Kidney (tissue), 14 donors: ENCODE results near the gene EPS8. TPM values are rescaled to one million over a fixed set of nuclear protein-coding genes. Genes with fewer than 3 reads are reported as not detected.

Source experiments
- DNase-seq, 5 donors: peaks; one replicate each; pipeline ENCODE4 v3.0.0-alpha.2; 2013 to 2020
- FAIRE-seq: peaks from 2 replicates; lab custom pipeline; 2012; peaks lifted over from hg19 to GRCh38; lab: Jason Lieb, UNC
- H3K27ac ChIP-seq, 2 donors: one replicate each; pipeline ENCODE4 v1.7.0; 2013; ENCODE audit warnings: low read depth in 2 of 2, low read length in 2 of 2, inconsistent platforms in 1 of 2
- H3K27me3 ChIP-seq: one replicate; pipeline ENCODE4 v1.7.1; 2013; ENCODE audit warnings: low read length, inconsistent platforms; ENCODE audit not compliant: control insufficient read depth, insufficient read depth
- H3K36me3 ChIP-seq, 3 donors: one replicate each; pipeline versions ENCODE4 v1.7.0 to v1.7.1; 2013; ENCODE audit warnings: low read length in 3 of 3, control low read depth in 1 of 3, inconsistent platforms in 1 of 3; ENCODE audit not compliant: insufficient read depth in 3 of 3, control insufficient read depth in 2 of 3
- H3K4me1 ChIP-seq, 3 donors: one replicate each; pipeline versions ENCODE4 v1.7.0 to v1.7.1; 2013; ENCODE audit warnings: low read length in 3 of 3, inconsistent platforms in 1 of 3, low read depth in 1 of 3; ENCODE audit not compliant: control insufficient read depth in 2 of 3, insufficient read depth in 2 of 3
- H3K4me3 ChIP-seq, 3 donors: one replicate each; pipeline versions ENCODE4 v1.7.0 to v1.8.1; 2013; ENCODE audit warnings: low read length in 3 of 3, control low read depth in 1 of 3, inconsistent platforms in 1 of 3
- H3K9ac ChIP-seq, 3 donors: one replicate each; pipeline versions ENCODE4 v1.7.0 to v1.7.1; 2013; ENCODE audit warnings: low read length in 3 of 3, control low read depth in 1 of 3, inconsistent platforms in 1 of 3
- H3K9me3 ChIP-seq, 3 donors: one replicate each; pipeline versions ENCODE4 v1.7.0 to v1.7.1; 2013; ENCODE audit warnings: low read length in 3 of 3, control low read depth in 1 of 3, inconsistent platforms in 1 of 3; ENCODE audit not compliant: control insufficient read depth in 2 of 3, insufficient read depth in 1 of 3
- CTCF ChIP-seq: IDR thresholded peaks from 3 replicates; pipeline ENCODE4 v1.5.1; 2012; ENCODE audit warnings: mild to moderate bottlenecking, moderate library complexity, borderline replicate concordance; ENCODE audit not compliant: insufficient read depth; ENCODE audit errors: extremely low read depth
- intact Hi-C: fragments of 100-400 bp; cut with DNase I; formaldehyde crosslinking; loops from one replicate; pipeline ENCODE4 v1.11.1; 2022
- polyA plus RNA-seq: library from polyadenylated mRNA; stranded (reverse); fragments of 350-450 nt; fragmentation: Illumina TruSeq; extraction: RNeasy Lipid Tissue Mini Kit (QIAGEN cat#74804); gene quantifications from one replicate; pipeline ENCODE4 v1.2.3, GENCODE V29; 2014; ENCODE audit warnings: low read depth, low replicate concordance; ENCODE audit not compliant: insufficient read depth
- total RNA-seq: library from RNA; stranded (reverse); fragmentation: NEBNext Ultra II Directional; extraction: Animal tissue kit (Norgen Biotek cat#: 25700); gene quantifications from one replicate; pipeline ENCODE4 v1.2.1, GENCODE V29; 2021
- donor health status: control.
- donor health status: control.
- donor health status: control.
- donor health status: control.
- donor health status: control.
- donor health status: DM: yes; HTN: yes; CAD: no.
- donor health status: Normal renal cell carcinoma (clear cell type).

EPS8 gene
- total and polyA plus RNA-seq, 2 donors from 2014 or later: 33.9 to 80.3 TPM

GRCh38 chr12:15738438-15739015 is 50.7 kb downstream of the EPS8 start:
- Histone ChIP-seq H3K27ac (peak overlapping the region in 1 of 2 donors; percentile 41), H3K9me3 (no peaks in the 10 kb centered on the region), H3K36me3 (no peaks in the 10 kb centered on the region), H3K27me3 (no peaks in the 10 kb centered on the region), H3K4me3 (peak overlapping the region in 1 of 3 donors; percentile 14), H3K9ac (no peak overlapping the region), H3K4me1 (peaks cover 0 to 9% (median 6%) of the 10 kb centered on the region in 3 donors)
- DNase-seq (no peak), FAIRE-seq (no peak)
- no peak for TF ChIP-seq CTCF
- intact Hi-C loops: no loop called here

GRCh38 chr12:15735837-15736615 is 53.2 kb downstream of the EPS8 start:
- intact Hi-C loops: no loop called here
- FAIRE-seq (peak; percentile 88), DNase-seq (peak in 1 of 5 donors; percentile 45)
- no peaks in the 10 kb centered on the region for H3K27me3 ChIP-seq
- H3K27ac ChIP-seq: peak overlapping the region in 1 of 2 donors; percentile 71
- H3K4me1 ChIP-seq: peaks cover 4 to 13% (median 6%) of the 10 kb centered on the region in 3 donors
- H3K36me3 ChIP-seq: no peaks in the 10 kb centered on the region
- no peak for TF ChIP-seq CTCF
- peak overlapping the region in 2 of 3 donors; percentile 27 to 39 for H3K4me3 ChIP-seq
- no peaks in the 10 kb centered on the region for H3K9me3 ChIP-seq
- no peak overlapping the region for H3K9ac ChIP-seq

GRCh38 chr12:15733136-15733535 is 56.1 kb downstream of the EPS8 start:
- intact Hi-C loops: no loop called here
- H3K27me3 ChIP-seq: no peaks in the 10 kb centered on the region
- TF ChIP-seq CTCF: no peak
- H3K9me3 ChIP-seq: no peaks in the 10 kb centered on the region
- H3K4me3 ChIP-seq: peak overlapping the region in 1 of 3 donors; percentile 16
- H3K9ac ChIP-seq: no peak overlapping the region
- DNase-seq (no peak), FAIRE-seq (no peak)
- H3K27ac ChIP-seq: peak overlapping the region; percentile 5 to 80
- peaks cover 0 to 4% (median 4%) of the 10 kb centered on the region in 3 donors for H3K4me1 ChIP-seq
- no peaks in the 10 kb centered on the region for H3K36me3 ChIP-seq
